ENCODE results near the gene TAF11L3.
"Not testable (repeated sequence)": the region's sequence is repeated elsewhere in the genome, so short reads cannot be mapped to it uniquely, and the experiment has no call there.

DNA sequence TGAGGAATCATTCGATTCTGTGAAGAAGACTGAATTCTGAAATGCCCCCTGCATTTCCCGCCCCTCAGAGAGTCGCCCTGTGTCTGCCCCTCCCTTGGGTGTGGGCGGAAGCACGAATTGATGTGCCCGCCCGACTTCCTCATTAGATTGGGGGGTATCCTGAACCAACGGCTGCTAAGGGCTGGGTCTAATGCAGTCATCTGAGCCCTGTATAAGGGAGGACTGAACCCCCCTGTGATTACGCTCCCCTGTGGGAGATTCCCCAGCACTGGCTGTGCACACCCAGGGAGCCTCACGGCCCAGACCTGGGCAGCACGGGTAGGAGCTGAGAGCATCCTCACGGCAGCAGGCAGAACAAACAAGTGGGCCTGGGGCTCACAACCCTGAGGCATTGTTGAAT, 641 bp upstream of the TAF11L3 start:
- TF ChIP-seq, protein P1, sequence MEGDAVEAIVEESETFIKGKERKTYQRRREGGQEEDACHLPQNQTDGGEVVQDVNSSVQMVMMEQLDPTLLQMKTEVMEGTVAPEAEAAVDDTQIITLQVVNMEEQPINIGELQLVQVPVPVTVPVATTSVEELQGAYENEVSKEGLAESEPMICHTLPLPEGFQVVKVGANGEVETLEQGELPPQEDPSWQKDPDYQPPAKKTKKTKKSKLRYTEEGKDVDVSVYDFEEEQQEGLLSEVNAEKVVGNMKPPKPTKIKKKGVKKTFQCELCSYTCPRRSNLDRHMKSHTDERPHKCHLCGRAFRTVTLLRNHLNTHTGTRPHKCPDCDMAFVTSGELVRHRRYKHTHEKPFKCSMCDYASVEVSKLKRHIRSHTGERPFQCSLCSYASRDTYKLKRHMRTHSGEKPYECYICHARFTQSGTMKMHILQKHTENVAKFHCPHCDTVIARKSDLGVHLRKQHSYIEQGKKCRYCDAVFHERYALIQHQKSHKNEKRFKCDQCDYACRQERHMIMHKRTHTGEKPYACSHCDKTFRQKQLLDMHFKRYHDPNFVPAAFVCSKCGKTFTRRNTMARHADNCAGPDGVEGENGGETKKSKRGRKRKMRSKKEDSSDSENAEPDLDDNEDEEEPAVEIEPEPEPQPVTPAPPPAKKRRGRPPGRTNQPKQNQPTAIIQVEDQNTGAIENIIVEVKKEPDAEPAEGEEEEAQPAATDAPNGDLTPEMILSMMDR (IDR thresholded peaks at IDR 0.05; ENCODE audit: low read depth, low read length, missing input control), result not testable (repeated sequence)
- TF ChIP-seq RAD21 (IDR thresholded peaks at IDR 0.05); ZBTB33 (IDR thresholded peaks at IDR 0.05); FOXA1 (IDR thresholded peaks at IDR 0.05); MAX (IDR thresholded peaks at IDR 0.05); TAF1 (conservative IDR thresholded peaks at IDR 0.05); GABPA (IDR thresholded peaks at IDR 0.05 in 1 of 2, conservative IDR thresholded peaks at IDR 0.05 in 1 of 2); SP1 (IDR thresholded peaks at IDR 0.05); JUND (IDR thresholded peaks at IDR 0.05); YY1 (IDR thresholded peaks at IDR 0.05): not testable (repeated sequence)
- TF ChIP-seq, protein P2, sequence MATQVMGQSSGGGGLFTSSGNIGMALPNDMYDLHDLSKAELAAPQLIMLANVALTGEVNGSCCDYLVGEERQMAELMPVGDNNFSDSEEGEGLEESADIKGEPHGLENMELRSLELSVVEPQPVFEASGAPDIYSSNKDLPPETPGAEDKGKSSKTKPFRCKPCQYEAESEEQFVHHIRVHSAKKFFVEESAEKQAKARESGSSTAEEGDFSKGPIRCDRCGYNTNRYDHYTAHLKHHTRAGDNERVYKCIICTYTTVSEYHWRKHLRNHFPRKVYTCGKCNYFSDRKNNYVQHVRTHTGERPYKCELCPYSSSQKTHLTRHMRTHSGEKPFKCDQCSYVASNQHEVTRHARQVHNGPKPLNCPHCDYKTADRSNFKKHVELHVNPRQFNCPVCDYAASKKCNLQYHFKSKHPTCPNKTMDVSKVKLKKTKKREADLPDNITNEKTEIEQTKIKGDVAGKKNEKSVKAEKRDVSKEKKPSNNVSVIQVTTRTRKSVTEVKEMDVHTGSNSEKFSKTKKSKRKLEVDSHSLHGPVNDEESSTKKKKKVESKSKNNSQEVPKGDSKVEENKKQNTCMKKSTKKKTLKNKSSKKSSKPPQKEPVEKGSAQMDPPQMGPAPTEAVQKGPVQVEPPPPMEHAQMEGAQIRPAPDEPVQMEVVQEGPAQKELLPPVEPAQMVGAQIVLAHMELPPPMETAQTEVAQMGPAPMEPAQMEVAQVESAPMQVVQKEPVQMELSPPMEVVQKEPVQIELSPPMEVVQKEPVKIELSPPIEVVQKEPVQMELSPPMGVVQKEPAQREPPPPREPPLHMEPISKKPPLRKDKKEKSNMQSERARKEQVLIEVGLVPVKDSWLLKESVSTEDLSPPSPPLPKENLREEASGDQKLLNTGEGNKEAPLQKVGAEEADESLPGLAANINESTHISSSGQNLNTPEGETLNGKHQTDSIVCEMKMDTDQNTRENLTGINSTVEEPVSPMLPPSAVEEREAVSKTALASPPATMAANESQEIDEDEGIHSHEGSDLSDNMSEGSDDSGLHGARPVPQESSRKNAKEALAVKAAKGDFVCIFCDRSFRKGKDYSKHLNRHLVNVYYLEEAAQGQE (IDR thresholded peaks at IDR 0.05), result not testable (repeated sequence)
